K562 (cell line): Measurements from ENCODE around the gene NR4A2. TPM values are rescaled to one million over a fixed set of nuclear protein-coding genes. Genes with fewer than 3 reads are reported as not detected.

Experiments
- ATAC-seq: fragments of 200-7000 bp; cut with Tn5 transposase; 3 replicates; pipeline ENCODE4 v1.9.1; 2020; ENCODE audit warnings: moderate library complexity
- BruUV-seq: library from RNA; stranded (reverse); fragments of 400-500 nt; replicated peaks from 2 replicates; lab custom pipeline; 2021; lab: Mats Ljungman, UMichigan
- CTCF ChIA-PET: fragments of 300-600 bp; formaldehyde crosslinking; extraction: SDS; loops from one replicate; lab custom pipeline; 2021; ENCODE audit warnings: low intra/inter-chr PET ratio; lab: Yijun Ruan, JAX
- POLR2A ChIA-PET: fragments of 300-600, 350-650 bp; sonication (Branson Sonifier 250); formaldehyde crosslinking; extraction: SDS; loops from one replicate; lab custom pipeline; 2021; ENCODE audit warnings: antibody characterized with exemption, inconsistent platforms; lab: Yijun Ruan, JAX
- DNase-seq, 4 experiments: peaks; one replicate each; pipeline versions ENCODE4 v3.0.0 to v3.0.0-alpha.2; 2011 to 2018; ENCODE audit warnings: low spot score in 3 of 4, mixed read lengths in 3 of 4; ENCODE audit errors: extremely low read depth in 1 of 4
- FAIRE-seq: peaks from 2 replicates; lab custom pipeline; 2011; peaks lifted over from hg19 to GRCh38; lab: Jason Lieb, UNC
- H2AFZ ChIP-seq: 2 replicates; pipeline ENCODE4 v1.6.0; 2011; ENCODE audit warnings: low read depth, low read length, control low read depth, inconsistent platforms
- H3K27ac ChIP-seq: fragments of 200-600 bp; 3 replicates; pipeline ENCODE4 v1.8.0; 2011; ENCODE audit warnings: low read depth, mild to moderate bottlenecking, control low read depth, inconsistent platforms, low read length, moderate library complexity, mixed read lengths; ENCODE audit errors: extremely low read depth
- H3K27me3 ChIP-seq, 2 experiments: fragments of 300-600 bp in 1 of 2; 2 replicates in 1 of 2; 3 replicates in 1 of 2; pipeline versions ENCODE4 v1.6.0 to v1.8.0; 2011; ENCODE audit warnings: inconsistent platforms in 2 of 2, low read length in 2 of 2, mild to moderate bottlenecking in 1 of 2, mixed read lengths in 1 of 2, moderate library complexity in 1 of 2; ENCODE audit not compliant: control insufficient read depth in 2 of 2, insufficient read depth in 2 of 2
- H3K36me3 ChIP-seq: fragments of 300-600 bp; 3 replicates; pipeline ENCODE4 v1.8.0; 2011; ENCODE audit warnings: mild to moderate bottlenecking, low read length, inconsistent platforms; ENCODE audit not compliant: control insufficient read depth, insufficient read depth
- H3K4me1 ChIP-seq, 2 experiments: fragments of 200-600 bp in 1 of 2; replicated peaks in 1 of 2; 2 replicates in 1 of 2; 3 replicates in 1 of 2; pipeline versions ENCODE4 v1.5.1 to v1.8.0; 2011; ENCODE audit warnings: inconsistent platforms in 2 of 2, low read length in 2 of 2, mild to moderate bottlenecking in 1 of 2, mixed read lengths in 1 of 2, moderate library complexity in 1 of 2; ENCODE audit not compliant: control insufficient read depth in 2 of 2, insufficient read depth in 2 of 2
- H3K4me2 ChIP-seq: 2 replicates; pipeline ENCODE4 v1.6.1; 2011; ENCODE audit warnings: low read length, control low read depth, inconsistent platforms, mixed read lengths; ENCODE audit not compliant: insufficient read depth
- H3K4me3 ChIP-seq: fragments of 200-600 bp; sonication (generic), shearing (Covaris generic); 2 replicates; pipeline ENCODE4 v1.5.1; 2016; ENCODE audit warnings: control low read depth, inconsistent platforms
- H3K79me2 ChIP-seq: fragments of 200-600 bp; 3 replicates; pipeline ENCODE4 v1.8.0; 2011; ENCODE audit warnings: low read length, inconsistent platforms; ENCODE audit not compliant: control insufficient read depth, insufficient read depth
- H3K9ac ChIP-seq, 2 experiments: 2 replicates each; pipeline versions ENCODE4 v1.6.0 to v1.6.1; 2011; ENCODE audit warnings: low read depth in 2 of 2, low read length in 2 of 2, control low read depth in 1 of 2, inconsistent platforms in 1 of 2, mild to moderate bottlenecking in 1 of 2, mixed read lengths in 1 of 2; ENCODE audit not compliant: insufficient read depth in 1 of 2
- H3K9me1 ChIP-seq: one replicate; pipeline ENCODE4 v1.6.0; 2011; ENCODE audit warnings: inconsistent platforms, mild to moderate bottlenecking, low read length, moderate library complexity; ENCODE audit not compliant: control insufficient read depth, insufficient read depth
- H3K9me3 ChIP-seq: replicated peaks from 2 replicates; pipeline ENCODE4 v1.5.1; 2011; ENCODE audit warnings: low read depth, low read length, inconsistent platforms; ENCODE audit not compliant: control insufficient read depth, insufficient read depth
- H4K20me1 ChIP-seq: replicated peaks from 2 replicates; pipeline ENCODE4 v1.6.1; 2011; ENCODE audit warnings: low read length, inconsistent platforms, mixed read lengths; ENCODE audit not compliant: control insufficient read depth, insufficient read depth
- BHLHE40 ChIP-seq: IDR thresholded peaks from 2 replicates; pipeline ENCODE4 v1.6.1; 2011; ENCODE audit warnings: low read length, improper control_type of control experiment
- CAMTA2 ChIP-seq: fragments of 250-450 bp; sonication (Bioruptor Pico); conservative IDR thresholded peaks from 2 replicates; pipeline ENCODE4 v1.5.1; 2022
- CCNT2 ChIP-seq: IDR thresholded peaks from 2 replicates; pipeline ENCODE4 v1.6.1; 2011; ENCODE audit warnings: borderline replicate concordance, low read depth, mild to moderate bottlenecking, moderate library complexity, mixed read lengths, low read length; ENCODE audit not compliant: insufficient read length; ENCODE audit errors: extremely low read depth
- CTBP1 ChIP-seq: fragments of 450-650 bp; IDR thresholded peaks from 2 replicates; pipeline ENCODE4 v1.6.1; 2016; ENCODE audit warnings: borderline replicate concordance
- FOSL1 ChIP-seq: fragments of 200-800 bp; sonication (Bioruptor generic); conservative IDR thresholded peaks from 2 replicates; pipeline ENCODE4 v1.6.1; 2016; ENCODE audit warnings: missing genetic modification characterization, missing compliant biosample characterization
- KDM4B ChIP-seq, 2 experiments: fragments of 450-650 bp in 1 of 2; sonication (generic) in 1 of 2; IDR thresholded peaks; 2 replicates each; pipeline ENCODE4 v1.6.1; 2016 to 2017; ENCODE audit warnings: borderline replicate concordance in 2 of 2, antibody characterized with exemption in 1 of 2, low read depth in 1 of 2, mild to moderate bottlenecking in 1 of 2
- MYNN ChIP-seq, 2 experiments: sonication (generic); formaldehyde crosslinking in 1 of 2; IDR thresholded peaks; 2 replicates each; pipeline versions ENCODE4 v1.5.0 to v1.6.1; 2016 to 2020; ENCODE audit warnings: antibody characterized with exemption in 1 of 2, missing genetic modification reagents in 1 of 2
- NR3C1 ChIP-seq: sonication (generic); formaldehyde crosslinking; IDR thresholded peaks from 2 replicates; pipeline ENCODE4 v1.8.1; 2022; ENCODE audit warnings: missing genetic modification reagents
- PHF8 ChIP-seq: fragments of 200-600 bp; sonication (generic); IDR thresholded peaks from 2 replicates; pipeline ENCODE4 v1.6.1; 2012; ENCODE audit warnings: mixed run types, mild to moderate bottlenecking, inconsistent platforms, low read length, moderate library complexity, borderline replicate concordance
- RBM39 ChIP-seq: fragments of 200-400 bp; formaldehyde crosslinking; optimal IDR thresholded peaks from 2 replicates; pipeline ENCODE3; 2018; ENCODE audit warnings: low read depth, low read length
- TOE1 ChIP-seq, 2 experiments: fragments of 450-650 bp in 1 of 2; sonication (generic) in 1 of 2; formaldehyde crosslinking in 1 of 2; IDR thresholded peaks; 2 replicates each; pipeline versions ENCODE4 v1.7.1 to v1.8.0; 2016 to 2022; ENCODE audit warnings: borderline replicate concordance in 2 of 2, mild to moderate bottlenecking in 2 of 2, antibody characterized with exemption in 1 of 2, inconsistent platforms in 1 of 2, low read depth in 1 of 2, missing genetic modification reagents in 1 of 2, moderate library complexity in 1 of 2
- ZNF316 ChIP-seq: fragments of 450-650 bp; IDR thresholded peaks from 2 replicates; pipeline ENCODE4 v1.6.1; 2016
- ZNF592 ChIP-seq: fragments of 450-650 bp; IDR thresholded peaks from 2 replicates; pipeline ENCODE4 v1.6.1; 2017; ENCODE audit warnings: antibody characterized with exemption, mild to moderate bottlenecking
- in situ Hi-C: fragments of 300-500 bp; cut with MboI; formaldehyde crosslinking; loops from 4 replicates; pipeline ENCODE4 v1.15.0; 2018; ENCODE audit warnings: inconsistent platforms, mixed read lengths
- intact Hi-C: fragments of 100-400 bp; cut with micrococcal nuclease; formaldehyde crosslinking; loops from 2 replicates; pipeline ENCODE4 v1.14.2; 2022
- polyA plus RNA-seq, 8 experiments: library from polyadenylated mRNA; depleted of rRNA in 4 of 8; stranded (reverse) in 5 of 8; unstranded in 3 of 8; fragments of >200 nt; fragmentation: Nextera tagmentation in 2 of 8; fragmentation: Illumina TruSeq in 1 of 8; extraction: Ambion mirVana in 2 of 8; extraction: Trizol in 1 of 8; gene quantifications; 2 replicates each; pipeline versions ENCODE4 v1.2.1 to v1.2.3, GENCODE V29; 2011 to 2014; ENCODE audit warnings: inconsistent platforms in 1 of 8, missing spikeins in 1 of 8
- total RNA-seq, 7 experiments: library from RNA; depleted of rRNA in 6 of 7; stranded (reverse); fragments of >200 nt in 6 of 7; fragmentation: Illumina TruSeq in 2 of 7; extraction: Trizol in 2 of 7; gene quantifications; 2 replicates each; pipeline versions ENCODE4 v1.2.1 to v1.2.3, GENCODE V29; 2011 to 2021; ENCODE audit warnings: low replicate concordance in 1 of 7
- TF ChIP-seq, protein P1 (sequence below): fragments of 450-650 bp; IDR thresholded peaks from 2 replicates; pipeline ENCODE4 v1.6.1; 2017; ENCODE audit warnings: antibody characterized with exemption

NR4A2 gene
- total and polyA plus RNA-seq, 9 of the 15 experiments (the other 6 are each of a cell fraction or from before 2014, with no cell fraction given): 0.94 to 5.1 (median 1.3) TPM

- DNase-seq (no peak), FAIRE-seq (no peak), ATAC-seq (no peak)
- H3K4me3 ChIP-seq: no peak overlapping the region
- H2AFZ ChIP-seq: no peak overlapping the region
- H3K4me1 ChIP-seq: peaks cover 0 to 4% of the 10 kb centered on the region in 2 experiments; a peak in 1 of 5 replicates
- H3K27ac ChIP-seq: no peak overlapping the region
- no peak overlapping the region for H3K9ac ChIP-seq
- POLR2A ChIA-PET: no interaction called here
- TF ChIP-seq ZNF592 (no peak), CAMTA2 (no peak), CTBP1 (no peak), FOSL1 (tag) (no peak), CCNT2 (no peak), ZNF316 (no peak), BHLHE40 (no peak), KDM4B (IDR thresholded peaks at IDR 0.05; ENCODE audit: borderline replicate concordance in 2 of 2, low read depth in 1 of 2) (no peak), RBM39 (no peak), MYNN (IDR thresholded peaks at IDR 0.05) (no peak), MYNN (CRISPR knock-in tag; IDR thresholded peaks at IDR 0.05) (no peak), TOE1 (IDR thresholded peaks at IDR 0.05; ENCODE audit: borderline replicate concordance) (no peak), TOE1 (CRISPR knock-in tag; IDR thresholded peaks at IDR 0.05; ENCODE audit: borderline replicate concordance, low read depth) (no peak), NR3C1 (CRISPR knock-in tag) (no peak), PHF8 (no peak)
- TF ChIP-seq, protein P1, sequence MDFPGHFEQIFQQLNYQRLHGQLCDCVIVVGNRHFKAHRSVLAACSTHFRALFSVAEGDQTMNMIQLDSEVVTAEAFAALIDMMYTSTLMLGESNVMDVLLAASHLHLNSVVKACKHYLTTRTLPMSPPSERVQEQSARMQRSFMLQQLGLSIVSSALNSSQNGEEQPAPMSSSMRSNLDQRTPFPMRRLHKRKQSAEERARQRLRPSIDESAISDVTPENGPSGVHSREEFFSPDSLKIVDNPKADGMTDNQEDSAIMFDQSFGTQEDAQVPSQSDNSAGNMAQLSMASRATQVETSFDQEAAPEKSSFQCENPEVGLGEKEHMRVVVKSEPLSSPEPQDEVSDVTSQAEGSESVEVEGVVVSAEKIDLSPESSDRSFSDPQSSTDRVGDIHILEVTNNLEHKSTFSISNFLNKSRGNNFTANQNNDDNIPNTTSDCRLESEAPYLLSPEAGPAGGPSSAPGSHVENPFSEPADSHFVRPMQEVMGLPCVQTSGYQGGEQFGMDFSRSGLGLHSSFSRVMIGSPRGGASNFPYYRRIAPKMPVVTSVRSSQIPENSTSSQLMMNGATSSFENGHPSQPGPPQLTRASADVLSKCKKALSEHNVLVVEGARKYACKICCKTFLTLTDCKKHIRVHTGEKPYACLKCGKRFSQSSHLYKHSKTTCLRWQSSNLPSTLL: no peak
- H3K36me3 ChIP-seq: no peaks in the 10 kb centered on the region
- in situ Hi-C loops: no loop called here
- CTCF ChIA-PET: no interaction called here
- no peaks in the 10 kb centered on the region for H4K20me1 ChIP-seq
- H3K9me1 ChIP-seq: no peaks in the 10 kb centered on the region
- intact Hi-C loops: no loop called here
- no TSS peak for BruUV-seq
- H3K27me3 ChIP-seq: no peaks in the 10 kb centered on the region
- no peaks in the 10 kb centered on the region for H3K9me3 ChIP-seq
- H3K4me2 ChIP-seq: no peak overlapping the region
- no peaks in the 10 kb centered on the region for H3K79me2 ChIP-seq
These were observed 46.5 kb upstream of the NR4A2 start for GRCh38 chr2:156379071-156379470.
